Activated naive CD8-positive, alpha-beta T cell treated with anti-CD3 and anti-CD28 coated beads, Interleukin-2, amount 50 U/mL, for 16 hours (primary cell): ENCODE results near the gene PSD4.

Experiments
- DNase-seq: peaks from one replicate; pipeline ENCODE4 v3.0.0-alpha.2; 2020; ENCODE audit warnings: low read depth, low spot score

Gene PSD4

GRCh38 chr2:113142290-113142689, 31.5 kb upstream of the PSD4 start:
- DNase-seq: no peak

- DNase-seq: no peak
Measured at GRCh38 chr2:113144259-113144658, 29.5 kb upstream of the PSD4 start.

- DNase-seq: no peak
Measured at GRCh38 chr2:113148606-113149552, 24.9 kb upstream of the PSD4 start.

- DNase-seq: no peak
Measured at GRCh38 chr2:113149553-113150257, 24.1 kb upstream of the PSD4 start.

GRCh38 chr2:113150258-113150601, 23.5 kb upstream of the PSD4 start:
- no peak for DNase-seq

- DNase-seq: no peak
Measured at GRCh38 chr2:113155331-113155730, 18.4 kb upstream of the PSD4 start.

GRCh38 chr2:113156278-113157117, 17.3 kb upstream of the PSD4 start:
- DNase-seq: no peak

- no peak for DNase-seq
Measured at GRCh38 chr2:113157118-113157896, 16.5 kb upstream of the PSD4 start.

GRCh38 chr2:113157897-113158753, 15.6 kb upstream of the PSD4 start:
- DNase-seq: no peak

GRCh38 chr2:113158884-113159553, 14.8 kb upstream of the PSD4 start:
- DNase-seq: no peak

- no peak for DNase-seq
Measured at GRCh38 chr2:113160248-113160647, 13.5 kb upstream of the PSD4 start.

- no peak for DNase-seq
Measured at GRCh38 chr2:113160962-113161361, 12.8 kb upstream of the PSD4 start.

GRCh38 chr2:113162173-113162572, 11.6 kb upstream of the PSD4 start:
- no peak for DNase-seq

- DNase-seq: no peak
Measured at GRCh38 chr2:113162869-113163268, 10.9 kb upstream of the PSD4 start.

- no peak for DNase-seq
Measured at GRCh38 chr2:113164215-113164929, 9.4 kb upstream of the PSD4 start.

- DNase-seq: no peak
Measured at GRCh38 chr2:113164930-113165585, 8.7 kb upstream of the PSD4 start.

- DNase-seq: no peak
Measured at GRCh38 chr2:113166187-113166645, 7.6 kb upstream of the PSD4 start.
